Hematopoietic multipotent progenitor cell treated with erythropoietin and hydrocortisone succinate and interleukin-3 and kit ligand, for 15 days (in vitro differentiated cells): ENCODE measurements around the gene CLASP1.
"Not testable (repeated sequence)": the region's sequence is repeated elsewhere in the genome, so short reads cannot be mapped to it uniquely, and the experiment has no call there.

Experiments
- DNase-seq: peaks from one replicate; pipeline ENCODE4 v3.0.0-alpha.2; 2015; ENCODE audit warnings: low spot score

CLASP1 gene

DNA sequence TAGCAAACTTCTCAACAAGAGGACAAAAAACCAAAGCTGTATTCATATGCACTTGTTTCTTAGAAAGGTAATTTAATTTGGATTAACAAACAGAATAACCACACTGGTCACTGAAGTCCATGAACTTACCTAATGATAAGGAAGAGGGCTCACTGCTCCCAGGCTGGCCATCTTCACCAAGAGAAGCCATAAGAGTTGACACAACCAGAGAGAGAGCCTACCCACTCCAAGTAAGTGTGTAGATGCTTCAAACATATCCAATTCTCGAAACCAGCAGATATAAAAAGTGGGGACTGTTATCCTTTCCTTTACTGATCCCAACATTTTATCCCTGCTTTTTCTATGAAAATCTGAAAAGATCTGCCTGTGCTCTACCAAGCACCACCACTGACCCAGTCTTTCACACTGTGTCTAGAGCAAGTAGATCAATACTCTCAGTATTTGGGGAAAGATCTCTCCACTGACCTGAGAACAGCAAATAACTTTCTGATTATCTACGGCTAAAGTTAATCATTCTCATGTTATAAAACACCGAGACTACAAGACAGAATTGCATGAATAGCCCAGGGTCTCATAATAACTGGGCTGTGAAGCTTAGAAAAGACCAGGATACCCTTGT is 230.1 kb downstream of the CLASP1 start:
- DNase-seq = no peak

DNA sequence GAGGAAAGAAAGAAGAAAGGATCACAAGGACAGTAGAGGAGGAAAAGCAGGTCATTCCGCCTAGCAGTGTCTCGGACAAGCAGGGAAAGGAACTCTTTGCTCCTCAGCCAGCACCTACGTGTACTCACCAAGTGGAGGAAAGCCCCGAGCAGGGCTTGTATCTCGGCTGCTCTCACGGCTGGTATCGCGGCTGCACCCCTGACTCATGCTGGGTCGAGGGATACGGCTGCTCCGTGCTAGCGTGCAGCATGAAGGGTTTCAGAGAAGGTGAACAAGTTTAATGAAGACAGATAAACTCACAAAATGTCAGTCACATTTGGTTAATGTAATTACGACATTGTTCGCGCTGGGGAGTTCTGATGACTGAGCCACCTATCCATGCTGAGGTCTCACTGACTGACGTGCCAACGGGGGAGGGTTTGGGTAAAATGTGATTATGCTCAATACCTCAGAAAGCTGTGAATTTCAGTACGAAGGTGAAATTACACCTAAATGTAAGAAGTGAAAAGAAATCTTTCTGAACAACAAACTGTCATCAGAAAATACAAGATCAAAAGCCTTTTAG is 230.7 kb downstream of the CLASP1 start:
- DNase-seq = no peak

DNA sequence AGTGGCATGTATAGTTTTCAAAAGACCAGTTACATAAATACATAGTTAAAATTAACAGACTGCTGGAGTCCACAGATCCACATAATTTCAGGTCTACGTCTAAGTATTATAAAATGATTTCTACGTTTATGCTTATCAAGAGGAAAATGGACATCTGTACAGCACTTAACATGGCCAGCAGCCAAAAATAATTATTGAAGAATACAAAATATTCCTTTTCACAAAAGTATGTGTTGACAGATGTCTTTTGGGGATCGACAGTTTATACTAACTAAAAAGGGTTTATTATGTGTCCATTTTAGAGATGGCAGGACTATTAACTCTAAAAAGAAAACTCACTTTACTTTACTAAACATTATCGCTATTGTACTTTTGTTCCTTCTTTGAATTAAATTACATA is 231.4 kb downstream of the CLASP1 start:
- DNase-seq = no peak

DNA sequence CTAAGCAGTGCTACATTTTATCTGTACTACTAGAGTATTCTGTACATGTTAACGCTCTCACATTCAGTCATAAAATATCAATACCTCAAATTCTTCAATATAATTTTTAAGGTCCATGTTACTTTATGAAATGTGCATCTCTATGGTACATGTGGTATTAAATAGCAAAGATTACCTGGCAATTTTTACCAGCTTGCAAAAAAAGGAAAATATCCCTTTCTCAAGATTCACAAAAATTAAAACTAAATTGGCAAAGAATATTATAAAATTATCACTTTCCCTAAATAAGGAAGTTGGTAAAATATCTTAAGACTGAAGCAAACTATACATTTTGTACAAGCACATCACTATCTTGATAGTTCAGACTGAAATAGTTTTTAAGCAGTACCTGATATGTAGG is 233.5 kb downstream of the CLASP1 start:
- no peak for DNase-seq

DNA sequence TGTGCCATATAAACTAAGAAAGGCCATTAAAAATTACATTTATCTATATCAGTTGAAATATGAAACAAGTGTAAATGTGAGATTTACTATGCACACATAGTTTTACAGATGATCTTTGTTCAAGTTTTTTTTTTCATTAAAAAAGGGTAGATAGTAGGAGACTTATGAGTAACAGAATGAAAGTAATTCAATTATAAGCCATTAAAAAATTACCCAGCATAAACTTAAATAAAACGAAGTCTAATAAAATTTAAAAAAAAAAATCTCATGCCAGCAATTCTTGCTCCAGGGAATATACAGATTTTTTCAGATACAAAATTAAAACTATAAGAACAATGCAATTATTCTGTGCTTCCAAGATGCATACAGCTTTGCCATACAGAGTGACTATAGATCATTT is 236.9 kb downstream of the CLASP1 start:
- no peak for DNase-seq

DNA sequence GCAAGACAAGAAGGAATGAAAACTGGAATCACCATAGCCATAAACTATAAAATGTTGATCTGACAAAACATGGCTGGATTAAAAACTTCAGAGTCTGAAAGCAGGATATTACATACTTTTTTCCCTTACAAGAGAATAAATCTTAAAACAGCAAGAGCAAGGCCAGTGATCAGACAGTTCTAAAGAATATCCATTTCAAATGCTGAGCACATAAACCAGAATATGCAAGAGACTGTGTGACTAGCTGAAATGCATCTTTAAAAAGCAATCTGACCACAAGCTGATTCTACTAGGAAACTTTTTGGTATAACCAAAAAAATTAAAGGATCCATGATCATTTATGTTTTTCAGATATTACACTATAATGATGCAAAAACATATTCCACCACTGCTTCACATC is 239.3 kb downstream of the CLASP1 start:
- no peak for DNase-seq

DNA sequence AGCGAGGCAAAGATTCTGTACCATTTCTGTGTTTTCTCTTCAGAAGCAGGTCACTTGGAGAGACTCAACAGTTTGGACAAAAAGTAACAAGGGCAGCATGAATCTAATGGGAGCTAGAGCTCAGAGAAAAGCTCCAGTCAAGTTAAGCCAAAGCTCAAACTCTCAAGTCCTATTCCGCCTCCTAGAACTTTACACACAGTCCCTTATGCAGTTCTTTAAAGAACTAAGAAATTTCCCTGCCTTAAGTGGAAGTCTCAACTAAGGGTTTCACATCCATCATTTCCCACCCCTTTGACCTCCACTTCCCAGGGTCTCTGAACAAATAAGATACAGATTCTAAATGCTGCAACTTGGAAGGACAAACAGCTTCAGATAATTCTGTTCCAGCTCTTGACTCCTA is 239.9 kb downstream of the CLASP1 start:
- no peak for DNase-seq

DNA sequence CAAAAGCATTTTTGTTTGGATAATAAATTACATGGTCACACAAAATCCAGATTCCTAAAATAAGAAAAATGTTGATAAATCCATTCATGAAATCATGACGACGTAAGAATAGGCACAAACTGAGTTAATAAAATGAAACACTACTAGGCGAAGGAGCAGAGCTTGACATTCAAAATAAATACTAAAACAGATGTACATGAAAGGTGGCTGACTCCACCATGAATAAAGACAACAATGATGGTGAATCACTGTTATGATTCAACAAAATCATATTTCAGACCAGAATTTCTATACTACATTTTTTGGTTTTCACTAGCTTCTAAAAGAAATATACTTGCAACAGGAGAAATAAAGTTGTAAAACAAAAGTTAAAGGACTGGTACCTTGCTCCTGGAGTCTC is 240.6 kb downstream of the CLASP1 start:
- no peak for DNase-seq

DNA sequence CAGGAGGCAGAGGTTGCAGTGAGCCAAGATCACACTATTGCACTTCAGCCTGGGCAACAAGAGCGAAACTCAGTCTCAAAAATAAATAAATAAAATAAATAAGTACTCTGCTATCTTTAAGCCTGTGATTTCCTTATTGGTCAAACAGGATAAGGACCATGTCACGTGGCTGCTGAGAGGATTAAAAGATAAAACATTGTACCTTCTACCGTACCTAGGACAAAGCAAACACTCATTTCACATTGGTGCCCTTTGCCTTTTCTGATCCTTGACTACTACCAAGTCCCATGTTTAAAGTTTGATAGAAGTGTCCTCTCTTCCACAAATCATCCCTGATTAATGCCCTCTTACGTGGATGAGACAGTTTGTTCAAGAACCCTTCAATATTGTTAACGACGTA is 244.0 kb downstream of the CLASP1 start:
- DNase-seq = no peak

DNA sequence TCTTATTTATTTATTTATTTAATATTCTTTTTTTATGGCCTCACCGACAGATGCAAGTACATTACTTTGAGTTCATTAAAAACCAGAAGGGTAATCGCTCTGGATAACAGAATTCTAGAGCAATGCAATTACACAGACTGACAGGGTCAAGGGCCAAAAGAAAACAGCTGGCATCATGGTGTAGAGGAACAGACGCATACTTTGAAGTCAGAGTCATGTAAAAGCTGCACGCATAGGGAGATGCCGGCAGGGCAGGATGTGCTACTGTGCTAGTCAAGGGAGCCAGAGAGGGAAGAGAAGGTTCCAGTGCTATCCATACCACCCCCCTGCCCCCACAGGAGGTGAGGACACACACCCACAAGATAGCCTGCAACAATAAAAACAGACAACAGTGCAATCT is 249.1 kb downstream of the CLASP1 start:
- no peak for DNase-seq

DNA sequence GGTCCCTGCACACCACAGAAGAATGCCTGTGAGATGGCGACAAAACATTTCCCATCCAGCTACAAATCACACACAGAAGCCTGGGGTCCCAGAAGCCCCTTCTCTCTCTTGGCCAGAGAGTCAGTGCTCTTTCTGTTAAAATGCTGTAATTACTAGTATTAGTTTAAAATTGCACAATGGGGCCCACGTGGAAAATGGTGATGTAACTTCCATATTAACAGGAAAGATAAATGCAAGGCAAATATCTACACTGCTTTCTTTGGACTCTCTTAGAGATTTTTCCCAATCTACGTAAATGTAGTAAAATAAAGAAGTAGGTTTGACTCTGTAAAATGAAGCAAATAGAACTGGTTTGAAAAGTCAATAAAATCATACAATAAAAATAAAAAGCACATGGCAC is 250.4 kb downstream of the CLASP1 start:
- no peak for DNase-seq

DNA sequence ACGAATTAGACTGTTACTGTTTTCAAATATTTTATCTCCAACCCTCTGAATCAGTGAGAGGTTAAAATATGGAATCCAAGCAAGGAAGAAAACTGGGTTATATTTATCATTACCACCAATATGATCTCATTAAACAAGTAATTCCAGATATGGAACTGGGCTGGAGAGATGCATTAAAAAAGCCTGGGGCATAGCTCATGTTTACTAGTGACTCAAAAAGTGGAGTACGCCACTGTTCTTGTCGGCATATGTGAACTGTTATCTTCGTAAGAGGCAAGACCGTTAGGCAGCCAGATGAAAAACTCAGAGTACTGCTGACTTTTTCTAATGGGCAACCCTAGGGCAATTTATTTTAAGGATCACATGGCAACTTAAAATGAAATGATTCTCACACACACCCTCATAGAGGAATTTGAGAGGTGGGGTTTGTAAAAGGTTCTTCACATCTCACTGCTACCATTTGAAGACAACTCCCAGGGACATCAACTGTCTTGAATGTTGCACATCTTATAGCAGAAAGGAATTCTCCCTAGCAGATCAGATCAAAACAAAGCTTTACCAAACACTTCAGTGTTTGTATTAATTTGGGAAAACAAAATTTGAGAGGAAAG is 259.1 kb downstream of the CLASP1 start:
- DNase-seq = no peak

DNA sequence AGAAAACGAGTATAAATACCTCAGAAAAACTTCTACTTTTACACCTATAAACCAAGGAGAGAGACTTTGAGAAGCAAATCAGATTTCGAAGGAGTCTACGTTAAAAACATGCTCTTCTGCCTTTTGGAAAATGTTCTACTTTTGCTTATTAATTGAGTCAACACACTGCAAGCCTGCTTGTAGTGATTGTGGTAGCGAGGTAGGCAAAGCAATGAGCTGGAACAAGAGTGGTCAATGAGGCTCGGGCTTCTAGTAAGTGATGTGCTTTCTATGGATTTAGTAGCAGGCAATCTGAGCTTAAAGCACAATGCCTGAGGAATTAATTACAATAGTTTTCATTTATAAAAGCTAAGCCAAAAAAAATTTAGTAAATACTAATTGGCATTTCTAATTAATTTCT is 260.9 kb downstream of the CLASP1 start:
- no peak for DNase-seq

DNA sequence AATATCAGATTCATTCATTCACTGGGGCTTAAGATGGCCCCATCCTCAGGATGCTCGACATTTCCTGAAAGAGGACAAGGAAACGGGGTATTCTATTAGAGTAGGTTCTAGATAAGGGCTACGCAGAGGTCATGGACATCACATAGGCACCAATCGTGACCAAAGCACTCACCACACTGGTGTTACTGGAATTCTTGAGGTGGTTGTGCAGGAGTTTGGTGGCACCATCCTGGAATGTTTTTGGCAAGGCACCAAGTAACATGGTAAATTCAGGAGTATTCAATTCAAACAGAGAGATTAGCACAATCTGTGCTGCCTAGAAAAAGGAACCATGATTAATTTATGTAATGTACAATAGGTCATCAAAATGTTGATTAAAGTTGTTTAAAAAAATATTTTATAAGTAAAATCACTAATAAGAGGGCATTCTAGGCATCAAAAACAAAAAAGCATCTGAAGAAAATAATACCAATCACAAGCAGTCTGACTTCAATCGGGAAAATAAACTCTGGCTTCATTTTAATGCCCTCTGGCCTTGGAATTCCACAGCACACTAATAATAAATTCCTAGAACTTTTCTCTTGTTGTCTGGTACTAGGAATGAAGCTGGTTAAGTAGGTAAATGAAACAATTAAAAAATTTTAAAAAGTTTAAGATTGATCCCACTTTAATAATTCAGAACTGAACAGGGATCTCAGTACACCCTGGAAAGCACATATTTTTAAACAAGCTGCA is 261.5 kb downstream of the CLASP1 start:
- DNase-seq = no peak

DNA sequence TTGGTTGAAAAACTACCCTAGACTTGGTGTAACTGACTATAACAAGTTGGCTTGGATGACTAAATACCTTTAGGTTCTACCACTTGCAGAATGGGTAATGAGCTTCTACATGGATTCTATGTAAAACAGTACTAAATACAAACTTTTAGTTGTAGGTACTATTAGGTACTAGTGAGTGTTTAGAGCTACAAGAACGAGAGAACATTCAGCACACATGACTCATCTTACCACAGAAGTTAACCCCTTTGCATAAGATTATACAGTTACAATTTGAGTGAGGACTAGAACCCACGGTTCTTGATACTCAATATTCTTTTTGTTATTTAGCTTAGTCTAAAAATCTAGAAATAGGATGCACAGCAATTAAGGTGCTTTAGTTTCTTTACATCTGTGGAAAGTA is 262.6 kb downstream of the CLASP1 start:
- DNase-seq = no peak

DNA sequence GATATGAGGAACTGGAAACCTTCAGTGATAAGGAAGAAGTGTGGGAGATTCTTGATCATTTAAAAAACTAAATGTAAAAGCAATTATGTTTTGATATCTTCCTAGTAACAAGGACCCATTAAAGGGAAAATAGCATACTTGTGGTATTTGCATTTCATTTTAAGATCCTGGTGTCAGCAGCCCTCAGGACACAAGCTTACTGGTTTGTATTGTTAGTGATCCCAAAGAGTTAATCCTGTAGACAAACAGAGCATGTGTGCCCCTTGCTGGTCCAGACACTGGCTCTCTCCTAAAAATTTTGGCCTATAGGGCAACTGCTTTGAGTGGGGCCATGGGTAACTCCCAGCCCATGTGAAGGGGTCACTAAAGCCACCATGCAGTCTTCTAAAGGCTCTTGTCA is 263.2 kb downstream of the CLASP1 start:
- DNase-seq = no peak

DNA sequence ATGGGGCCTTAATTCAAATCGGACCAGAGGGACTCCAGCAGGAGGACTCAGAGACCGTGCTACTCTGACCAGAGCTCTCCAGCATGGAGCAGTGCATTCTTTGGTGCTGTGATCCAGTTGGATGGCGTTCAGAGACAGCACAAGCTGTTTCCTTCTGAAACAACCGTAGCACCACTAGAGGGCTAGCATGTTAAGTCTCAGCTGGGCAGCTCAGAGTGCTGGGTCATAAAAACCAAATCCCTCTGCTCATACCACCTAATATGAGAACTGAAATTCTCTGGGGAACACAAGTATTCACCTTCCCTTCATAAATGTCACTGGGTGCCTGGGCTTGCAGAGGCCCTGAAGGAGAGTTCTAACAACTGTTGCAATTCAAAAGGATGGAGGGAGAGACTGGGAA is 266.5 kb downstream of the CLASP1 start:
- DNase-seq = no peak

DNA sequence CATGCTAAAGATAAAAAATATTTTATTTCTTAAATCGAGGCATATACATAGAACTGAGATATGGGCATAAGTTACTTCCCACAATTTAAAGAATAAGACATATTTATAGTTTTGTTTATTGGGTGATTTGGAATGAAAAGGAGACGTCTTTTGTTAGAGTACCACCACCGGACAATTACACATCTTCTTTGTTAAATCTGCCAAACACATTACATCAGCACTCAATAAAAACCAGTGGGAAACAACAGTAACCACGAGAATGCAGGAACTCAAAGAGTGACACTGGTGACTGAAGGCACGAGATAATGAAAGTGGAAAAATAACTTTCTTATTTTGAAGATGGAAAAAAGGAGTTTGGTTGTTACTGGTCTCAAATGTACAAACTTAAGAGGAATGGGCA is 271.6 kb downstream of the CLASP1 start:
- no peak for DNase-seq

DNA sequence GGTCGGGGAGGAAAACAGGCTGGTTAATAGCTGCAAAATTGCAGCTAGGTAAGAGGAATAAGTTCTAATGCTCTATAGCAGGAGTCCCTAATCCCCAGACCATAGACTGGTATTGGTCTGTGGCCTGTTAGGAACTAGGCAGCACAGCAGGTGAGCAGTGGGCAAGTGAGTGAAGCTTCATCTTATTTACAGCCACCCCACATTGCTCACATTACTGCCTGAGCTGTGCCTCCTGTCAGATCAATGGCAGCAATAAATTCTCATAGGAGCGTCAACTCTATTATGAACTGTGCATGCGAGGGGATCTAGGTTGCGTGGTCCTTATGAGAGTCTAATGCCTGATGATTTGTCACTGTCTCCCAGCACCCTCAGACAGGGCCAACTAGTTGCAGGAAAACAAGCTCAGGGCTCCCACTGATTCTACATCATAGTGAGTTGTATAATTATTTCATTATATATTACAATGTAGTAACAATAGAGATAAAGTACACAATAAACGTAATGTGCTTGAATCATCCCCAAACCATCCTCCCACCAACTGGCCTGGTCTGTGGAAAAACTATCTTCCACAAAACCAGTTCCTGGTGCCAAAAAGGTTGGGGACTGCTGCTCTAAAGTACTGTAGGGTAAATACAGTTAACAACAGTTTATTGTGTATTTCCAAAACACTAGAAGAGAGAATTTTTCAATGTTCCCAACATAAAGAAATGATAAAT is 272.6 kb downstream of the CLASP1 start:
- no peak for DNase-seq

DNA sequence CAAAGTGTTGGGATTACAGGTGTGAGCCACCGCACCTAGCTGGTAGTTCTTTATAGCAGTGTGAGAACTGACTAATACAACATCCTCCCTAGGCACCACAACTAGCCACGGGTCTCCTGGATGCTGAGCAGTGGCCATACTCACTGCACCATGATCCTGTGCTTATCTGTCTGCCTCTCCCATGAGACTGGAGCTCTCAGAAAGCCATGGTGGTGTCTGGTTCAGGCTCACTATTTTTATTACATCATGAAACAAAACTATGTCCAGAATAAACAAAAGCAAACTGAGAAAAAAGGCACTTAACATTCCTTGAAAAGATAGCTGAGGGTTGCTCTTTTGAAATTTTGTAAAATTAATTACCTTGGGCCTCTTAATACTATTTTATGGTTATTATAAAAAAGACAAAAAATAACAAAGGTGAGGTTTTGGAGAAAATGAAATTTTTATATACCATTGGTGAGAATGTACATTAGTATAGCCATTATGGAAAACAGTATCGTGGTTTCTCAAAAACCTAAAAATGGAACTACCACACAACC is 273.6 kb downstream of the CLASP1 start:
- DNase-seq = no peak

DNA sequence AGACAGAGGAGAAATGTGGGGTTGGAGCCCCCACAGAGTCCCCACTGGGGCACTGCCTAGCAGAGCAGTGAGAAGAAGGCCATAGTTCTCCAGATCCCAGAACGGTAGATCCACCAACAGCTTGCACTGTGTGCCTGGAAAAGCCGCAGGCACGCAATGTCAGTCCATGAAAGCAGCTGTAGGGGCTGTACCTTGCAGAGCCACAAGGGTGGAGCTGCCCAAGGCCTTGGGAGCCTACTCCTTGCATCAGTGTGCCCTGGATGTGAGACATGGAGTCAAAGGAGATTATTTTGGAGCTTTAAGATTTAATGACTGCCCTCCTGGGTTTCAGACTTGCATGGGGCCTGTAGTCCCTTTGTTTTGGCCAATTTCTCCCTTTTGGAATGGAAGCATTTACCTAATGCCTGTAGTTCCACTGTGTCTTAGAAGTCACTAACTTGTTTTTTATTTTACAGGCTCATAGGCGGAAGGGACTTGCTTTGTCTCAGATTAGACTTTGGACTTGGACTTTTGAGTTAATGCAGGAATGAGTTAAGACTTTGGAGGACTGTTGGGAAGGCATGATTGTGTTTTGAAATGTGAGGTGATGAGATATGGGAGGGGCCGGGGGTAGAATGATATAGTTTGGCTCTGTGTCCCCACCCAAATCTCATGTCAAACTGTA is 274.7 kb downstream of the CLASP1 start:
- DNase-seq = not testable (repeated sequence)
